Measurements from ENCODE around the gene GREM1.

The GREM1 gene

GRCh38 chr15:32733281-32733680 lies 15.5 kb downstream of the GREM1 start:
- DNase-seq = no peak

GRCh38 chr15:32735989-32736700 lies 18.3 kb downstream of the GREM1 start:
- no peak for DNase-seq

GRCh38 chr15:32736701-32737061 lies 18.9 kb downstream of the GREM1 start:
- DNase-seq = no peak

GRCh38 chr15:32737304-32737703 lies 19.5 kb downstream of the GREM1 start:
- no peak for DNase-seq

- DNase-seq = no peak
These were observed 20.9 kb downstream of the GREM1 start for GRCh38 chr15:32738666-32739065.

GRCh38 chr15:32739522-32740063 lies 21.8 kb downstream of the GREM1 start:
- DNase-seq = no peak

- no peak for DNase-seq
These were observed 25.8 kb downstream of the GREM1 start for GRCh38 chr15:32743411-32744140.

GRCh38 chr15:32746116-32746857 lies 28.5 kb downstream of the GREM1 start:
- no peak for DNase-seq

GRCh38 chr15:32747921-32748342 lies 30.1 kb downstream of the GREM1 start:
- DNase-seq = no peak

- no peak for DNase-seq
These were observed 33.2 kb downstream of the GREM1 start for GRCh38 chr15:32750979-32751378.

- no peak for DNase-seq
These were observed 39.6 kb downstream of the GREM1 start for GRCh38 chr15:32757426-32757825.

GRCh38 chr15:32763295-32763694 lies 45.5 kb downstream of the GREM1 start:
- DNase-seq = no peak

- DNase-seq = no peak
These were observed 47.4 kb downstream of the GREM1 start for GRCh38 chr15:32765236-32765635.

- no peak for DNase-seq
These were observed 48.3 kb downstream of the GREM1 start for GRCh38 chr15:32766101-32766500.

GRCh38 chr15:32767236-32767635 lies 49.4 kb downstream of the GREM1 start:
- DNase-seq = no peak

- DNase-seq = no peak
These were observed 56.2 kb downstream of the GREM1 start for GRCh38 chr15:32774022-32774421.

- DNase-seq = no peak
These were observed 57.3 kb downstream of the GREM1 start for GRCh38 chr15:32775103-32775502.

GRCh38 chr15:32778391-32779176 lies 60.8 kb downstream of the GREM1 start:
- DNase-seq = no peak

GRCh38 chr15:32781781-32782180 lies 64.0 kb downstream of the GREM1 start:
- no peak for DNase-seq

GRCh38 chr15:32784581-32784980 lies 66.8 kb downstream of the GREM1 start:
- DNase-seq = no peak

- DNase-seq = no peak
These were observed 69.1 kb downstream of the GREM1 start for GRCh38 chr15:32786906-32787305.

GRCh38 chr15:32787949-32788348 lies 70.1 kb downstream of the GREM1 start:
- no peak for DNase-seq

Data from hematopoietic multipotent progenitor cell treated with erythropoietin and hydrocortisone succinate and interleukin-3 and kit ligand, for 8 days (in vitro differentiated cells).